K562 (cell line): ENCODE measurements around the gene PRKCB. TPM values are rescaled to one million over a fixed set of nuclear protein-coding genes. Genes with fewer than 3 reads are reported as not detected.

Source experiments
- ATAC-seq: fragments of 200-7000 bp; cut with Tn5 transposase; 3 replicates; pipeline ENCODE4 v1.9.1; 2020; ENCODE audit warnings: moderate library complexity
- BruUV-seq: library from RNA; stranded (reverse); fragments of 400-500 nt; replicated peaks from 2 replicates; lab custom pipeline; 2021; lab: Mats Ljungman, UMichigan
- CTCF ChIA-PET: fragments of 300-600 bp; formaldehyde crosslinking; extraction: SDS; loops from one replicate; lab custom pipeline; 2021; ENCODE audit warnings: low intra/inter-chr PET ratio; lab: Yijun Ruan, JAX
- POLR2A ChIA-PET: fragments of 300-600, 350-650 bp; sonication (Branson Sonifier 250); formaldehyde crosslinking; extraction: SDS; loops from one replicate; lab custom pipeline; 2021; ENCODE audit warnings: antibody characterized with exemption, inconsistent platforms; lab: Yijun Ruan, JAX
- DNase-seq, 4 experiments: peaks; one replicate each; pipeline versions ENCODE4 v3.0.0 to v3.0.0-alpha.2; 2011 to 2018; ENCODE audit warnings: low spot score in 3 of 4, mixed read lengths in 3 of 4; ENCODE audit errors: extremely low read depth in 1 of 4
- FAIRE-seq: peaks from 2 replicates; lab custom pipeline; 2011; peaks lifted over from hg19 to GRCh38; lab: Jason Lieb, UNC
- H2AFZ ChIP-seq: 2 replicates; pipeline ENCODE4 v1.6.0; 2011; ENCODE audit warnings: low read depth, low read length, control low read depth, inconsistent platforms
- H3K27ac ChIP-seq: fragments of 200-600 bp; 3 replicates; pipeline ENCODE4 v1.8.0; 2011; ENCODE audit warnings: low read depth, mild to moderate bottlenecking, control low read depth, inconsistent platforms, low read length, moderate library complexity, mixed read lengths; ENCODE audit errors: extremely low read depth
- H3K27me3 ChIP-seq, 2 experiments: fragments of 300-600 bp in 1 of 2; 2 replicates in 1 of 2; 3 replicates in 1 of 2; pipeline versions ENCODE4 v1.6.0 to v1.8.0; 2011; ENCODE audit warnings: inconsistent platforms in 2 of 2, low read length in 2 of 2, mild to moderate bottlenecking in 1 of 2, mixed read lengths in 1 of 2, moderate library complexity in 1 of 2; ENCODE audit not compliant: control insufficient read depth in 2 of 2, insufficient read depth in 2 of 2
- H3K36me3 ChIP-seq: fragments of 300-600 bp; 3 replicates; pipeline ENCODE4 v1.8.0; 2011; ENCODE audit warnings: mild to moderate bottlenecking, low read length, inconsistent platforms; ENCODE audit not compliant: control insufficient read depth, insufficient read depth
- H3K4me1 ChIP-seq, 2 experiments: fragments of 200-600 bp in 1 of 2; replicated peaks in 1 of 2; 2 replicates in 1 of 2; 3 replicates in 1 of 2; pipeline versions ENCODE4 v1.5.1 to v1.8.0; 2011; ENCODE audit warnings: inconsistent platforms in 2 of 2, low read length in 2 of 2, mild to moderate bottlenecking in 1 of 2, mixed read lengths in 1 of 2, moderate library complexity in 1 of 2; ENCODE audit not compliant: control insufficient read depth in 2 of 2, insufficient read depth in 2 of 2
- H3K4me2 ChIP-seq: 2 replicates; pipeline ENCODE4 v1.6.1; 2011; ENCODE audit warnings: low read length, control low read depth, inconsistent platforms, mixed read lengths; ENCODE audit not compliant: insufficient read depth
- H3K4me3 ChIP-seq: fragments of 200-600 bp; sonication (generic), shearing (Covaris generic); 2 replicates; pipeline ENCODE4 v1.5.1; 2016; ENCODE audit warnings: control low read depth, inconsistent platforms
- H3K79me2 ChIP-seq: fragments of 200-600 bp; 3 replicates; pipeline ENCODE4 v1.8.0; 2011; ENCODE audit warnings: low read length, inconsistent platforms; ENCODE audit not compliant: control insufficient read depth, insufficient read depth
- H3K9ac ChIP-seq, 2 experiments: 2 replicates each; pipeline versions ENCODE4 v1.6.0 to v1.6.1; 2011; ENCODE audit warnings: low read depth in 2 of 2, low read length in 2 of 2, control low read depth in 1 of 2, inconsistent platforms in 1 of 2, mild to moderate bottlenecking in 1 of 2, mixed read lengths in 1 of 2; ENCODE audit not compliant: insufficient read depth in 1 of 2
- H3K9me1 ChIP-seq: one replicate; pipeline ENCODE4 v1.6.0; 2011; ENCODE audit warnings: inconsistent platforms, mild to moderate bottlenecking, low read length, moderate library complexity; ENCODE audit not compliant: control insufficient read depth, insufficient read depth
- H3K9me3 ChIP-seq: replicated peaks from 2 replicates; pipeline ENCODE4 v1.5.1; 2011; ENCODE audit warnings: low read depth, low read length, inconsistent platforms; ENCODE audit not compliant: control insufficient read depth, insufficient read depth
- H4K20me1 ChIP-seq: replicated peaks from 2 replicates; pipeline ENCODE4 v1.6.1; 2011; ENCODE audit warnings: low read length, inconsistent platforms, mixed read lengths; ENCODE audit not compliant: control insufficient read depth, insufficient read depth
- EWSR1 ChIP-seq: fragments of 450-650 bp; IDR thresholded peaks from 2 replicates; pipeline ENCODE4 v1.6.1; 2018; ENCODE audit warnings: borderline replicate concordance, mild to moderate bottlenecking, low read depth, moderate library complexity; ENCODE audit not compliant: partially characterized antibody
- HES1 ChIP-seq: fragments of 450-650 bp; IDR thresholded peaks from 2 replicates; pipeline ENCODE4 v1.6.1; 2016; ENCODE audit warnings: low read depth, mild to moderate bottlenecking, moderate library complexity
- HINFP ChIP-seq: fragments of 450-650 bp; conservative IDR thresholded peaks from 2 replicates; pipeline ENCODE4 v1.6.1; 2016; ENCODE audit warnings: missing genetic modification characterization, low read depth, mild to moderate bottlenecking, control low read depth, missing compliant biosample characterization
- PHF8 ChIP-seq: fragments of 200-600 bp; sonication (generic); IDR thresholded peaks from 2 replicates; pipeline ENCODE4 v1.6.1; 2012; ENCODE audit warnings: mixed run types, mild to moderate bottlenecking, inconsistent platforms, low read length, moderate library complexity, borderline replicate concordance
- SUPT5H ChIP-seq: fragments of 450-650 bp; IDR thresholded peaks from 2 replicates; pipeline ENCODE4 v1.6.1; 2016
- ZNF316 ChIP-seq: fragments of 450-650 bp; IDR thresholded peaks from 2 replicates; pipeline ENCODE4 v1.6.1; 2016
- ZNF449 ChIP-seq: fragments of 250-450 bp; sonication (Bioruptor Pico); IDR thresholded peaks from 2 replicates; pipeline ENCODE4 v1.8.0; 2022; ENCODE audit warnings: moderate library complexity, mild to moderate bottlenecking, inconsistent platforms
- ZNF592 ChIP-seq: fragments of 450-650 bp; IDR thresholded peaks from 2 replicates; pipeline ENCODE4 v1.6.1; 2017; ENCODE audit warnings: antibody characterized with exemption, mild to moderate bottlenecking
- ZNF668 ChIP-seq: fragments of 250-450 bp; sonication (Bioruptor Pico); IDR thresholded peaks from 2 replicates; pipeline ENCODE4 v1.8.0; 2022; ENCODE audit warnings: mild to moderate bottlenecking, inconsistent platforms
- ZNF778 ChIP-seq: fragments of 450-650 bp; formaldehyde crosslinking; IDR thresholded peaks from 2 replicates; pipeline ENCODE4 v1.4.0; 2020; ENCODE audit warnings: mild to moderate bottlenecking, moderate library complexity
- WGBS: fragments of 100-300 bp; shearing (Covaris generic); methylation state at CpG from one replicate; pipeline ENCODE4 v1.1.6; 2016; ENCODE audit warnings: low coverage, mixed read lengths; ENCODE audit not compliant: insufficient coverage; ENCODE audit errors: missing lambda C conversion rate; 5-methylcytosine and 5-hydroxymethylcytosine counted together
- in situ Hi-C: fragments of 300-500 bp; cut with MboI; formaldehyde crosslinking; loops from 4 replicates; pipeline ENCODE4 v1.15.0; 2018; ENCODE audit warnings: inconsistent platforms, mixed read lengths
- intact Hi-C: fragments of 100-400 bp; cut with micrococcal nuclease; formaldehyde crosslinking; loops from 2 replicates; pipeline ENCODE4 v1.14.2; 2022
- polyA plus RNA-seq, 8 experiments: library from polyadenylated mRNA; depleted of rRNA in 4 of 8; stranded (reverse) in 5 of 8; unstranded in 3 of 8; fragments of >200 nt; fragmentation: Nextera tagmentation in 2 of 8; fragmentation: Illumina TruSeq in 1 of 8; extraction: Ambion mirVana in 2 of 8; extraction: Trizol in 1 of 8; gene quantifications; 2 replicates each; pipeline versions ENCODE4 v1.2.1 to v1.2.3, GENCODE V29; 2011 to 2014; ENCODE audit warnings: inconsistent platforms in 1 of 8, missing spikeins in 1 of 8
- total RNA-seq, 7 experiments: library from RNA; depleted of rRNA in 6 of 7; stranded (reverse); fragments of >200 nt in 6 of 7; fragmentation: Illumina TruSeq in 2 of 7; extraction: Trizol in 2 of 7; gene quantifications; 2 replicates each; pipeline versions ENCODE4 v1.2.1 to v1.2.3, GENCODE V29; 2011 to 2021; ENCODE audit warnings: low replicate concordance in 1 of 7

Gene PRKCB
- total and polyA plus RNA-seq, 9 of the 15 experiments (the other 6 are each of a cell fraction or from before 2014, with no cell fraction given) = 49.9 to 276 (median 148) TPM

- FAIRE-seq (no peak), ATAC-seq (no peak), DNase-seq (no peak)
- Histone ChIP-seq H3K9me3 (peaks cover 16% of the 10 kb centered on the region), H4K20me1 (no peaks in the 10 kb centered on the region), H3K36me3 (no peaks in the 10 kb centered on the region; the same call in 2 of the 3 replicates), H3K4me2 (peak overlapping the region; percentile 35; the same call in 1 of the 2 replicates), H3K27ac (peak overlapping the region; percentile 90), H3K27me3 (no peaks in the 10 kb centered on the region), H3K9me1 (no peaks in the 10 kb centered on the region), H3K4me3 (no peak overlapping the region), H3K4me1 (peaks cover 18 to 35% of the 10 kb centered on the region in 2 experiments), H3K79me2 (no peaks in the 10 kb centered on the region), H2AFZ (peak overlapping the region; percentile 90), H3K9ac (peak overlapping the region in 1 of 2 experiments; percentile 55; a peak in 2 of 4 replicates)
- POLR2A ChIA-PET = interaction anchor here (1.1 to 1.7 kb wide), 2 partner anchors 15 to 18 kb away, joined by 3 to 5 read pairs; no protein-coding TSS in a partner anchor
- CTCF ChIA-PET = no interaction called here
- no TSS peak for BruUV-seq
- in situ Hi-C loops = no loop called here
- intact Hi-C loops = no loop called here
- 31% methylated on average over 4 of the region's 4 CpGs for WGBS
- TF ChIP-seq SUPT5H = 0 out of 2 replicates have a peak, but pooled peaks have one; percentile 23
- no peak for TF ChIP-seq ZNF449 (CRISPR knock-in tag)
- peak; percentile 48; the same call in 1 of the 2 replicates for TF ChIP-seq HINFP (tag)
- TF ChIP-seq ZNF668 (CRISPR knock-in tag) = no peak
- TF ChIP-seq PHF8 = no peak
- TF ChIP-seq ZNF592 = peak; percentile 33; the same call in 1 of the 2 replicates
- no peak for TF ChIP-seq HES1
- TF ChIP-seq ZNF778 (CRISPR knock-in tag) = no peak
- TF ChIP-seq EWSR1 = no peak
- TF ChIP-seq ZNF316 = 0 out of 2 replicates have a peak, but pooled peaks have one; percentile 8
These were observed 8.7 kb upstream of the PRKCB start for GRCh38 chr16:23827057-23827456.
